Activated CD8-positive, alpha-beta memory T cell treated with anti-CD3 and anti-CD28 coated beads for 1 hour (primary cell): ENCODE measurements around the gene MAGI2.
"Not testable (repeated sequence)": the region's sequence is repeated elsewhere in the genome, so short reads cannot be mapped to it uniquely, and the experiment has no call there.

Experiments used
- DNase-seq, 2 donors: peaks; one replicate each; pipeline ENCODE4 v3.0.0-alpha.2; 2020; ENCODE audit warnings: low read depth in 1 of 2; ENCODE audit errors: extremely low read depth in 1 of 2

The MAGI2 gene

GRCh38 chr7:78329001-78329655 lies 1124.3 kb downstream of the MAGI2 start:
- no peak for DNase-seq

DNA sequence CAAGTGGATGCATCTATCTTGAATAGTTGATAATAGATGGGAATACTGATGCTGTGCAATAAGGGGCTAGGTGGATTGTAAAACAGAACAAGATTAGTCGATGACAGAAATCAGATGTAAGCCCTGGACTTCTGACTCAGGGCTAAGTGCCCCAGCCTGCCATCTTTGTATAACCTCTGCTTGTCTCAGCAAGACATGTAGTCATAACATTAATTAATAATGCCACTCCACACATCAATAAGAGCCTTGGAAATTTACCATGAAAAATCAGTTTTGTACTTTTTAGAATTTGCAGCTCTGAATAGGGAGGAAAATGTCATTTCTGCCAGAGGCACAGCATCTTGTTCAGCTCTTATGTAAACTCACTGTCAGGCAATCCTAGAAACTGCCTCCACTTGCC lies 1125.7 kb downstream of the MAGI2 start:
- DNase-seq: no peak

GRCh38 chr7:78326876-78327275 lies 1126.6 kb downstream of the MAGI2 start:
- no peak for DNase-seq

GRCh38 chr7:78326189-78326588 lies 1127.3 kb downstream of the MAGI2 start:
- DNase-seq: no peak

- DNase-seq: no peak
Observed at GRCh38 chr7:78323118-78323517, 1130.3 kb downstream of the MAGI2 start.

DNA sequence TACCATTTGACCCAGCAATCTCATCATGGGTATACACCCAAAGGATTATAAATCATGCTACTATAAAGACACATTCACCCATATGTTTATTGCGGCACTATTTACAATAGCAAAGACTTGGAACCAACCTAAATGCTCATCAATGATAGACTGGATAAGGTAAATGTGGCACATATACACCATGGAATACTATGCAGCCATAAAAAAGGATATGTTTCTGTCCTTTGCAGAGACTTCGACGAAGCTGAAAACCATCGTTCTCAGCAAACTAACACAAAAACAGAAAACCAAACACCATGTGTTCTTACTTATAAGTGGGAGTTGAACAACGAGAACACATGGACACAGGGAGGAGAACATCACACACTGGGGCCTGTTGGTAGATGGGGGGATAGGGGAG lies 1131.2 kb downstream of the MAGI2 start:
- DNase-seq: not testable (repeated sequence)

- DNase-seq: no peak
Observed at GRCh38 chr7:78317371-78317770, 1136.1 kb downstream of the MAGI2 start.

DNA sequence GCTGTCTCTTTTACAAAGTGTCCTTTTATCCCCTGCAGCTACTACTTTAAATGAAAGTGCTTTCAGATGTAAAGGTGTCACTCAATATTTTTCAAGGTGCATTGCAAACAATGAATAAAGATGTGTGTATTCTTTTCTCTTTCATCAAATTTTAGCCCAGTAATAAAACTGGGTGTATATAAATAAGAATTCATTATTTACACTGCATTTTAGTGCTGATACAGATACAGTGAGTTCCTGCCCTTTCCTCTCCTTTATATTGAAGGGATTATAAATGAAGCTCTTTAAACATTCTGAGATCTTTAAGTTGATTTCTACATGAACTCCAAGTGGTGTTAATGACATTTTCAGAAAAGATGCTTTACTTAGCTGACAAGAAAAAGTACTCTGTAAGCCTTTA lies 1137.4 kb downstream of the MAGI2 start:
- no peak for DNase-seq

GRCh38 chr7:78315119-78315518 lies 1138.3 kb downstream of the MAGI2 start:
- DNase-seq: no peak

- DNase-seq: no peak
Observed at GRCh38 chr7:78311181-78311580, 1142.3 kb downstream of the MAGI2 start.

DNA sequence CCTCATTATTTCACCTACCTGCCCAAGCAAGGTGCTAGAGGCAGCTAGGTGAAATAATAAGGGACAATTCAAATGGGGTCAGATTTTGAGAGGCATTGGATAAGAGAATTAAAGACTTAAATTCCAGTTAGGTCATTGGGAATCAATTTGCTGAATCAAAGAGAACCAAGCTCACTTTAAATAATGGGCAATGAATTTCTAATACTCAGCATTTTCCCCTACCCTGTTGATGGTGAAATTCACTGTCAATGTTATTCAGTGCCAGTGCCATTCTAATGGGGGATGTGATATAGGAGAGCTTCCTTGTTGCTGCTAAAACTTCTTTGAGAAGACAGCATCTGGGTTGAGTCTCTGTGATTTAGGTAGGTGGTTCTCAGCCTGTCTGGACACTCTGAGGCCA lies 1145.6 kb downstream of the MAGI2 start:
- DNase-seq: no peak

GRCh38 chr7:78306634-78307033 lies 1146.8 kb downstream of the MAGI2 start:
- DNase-seq: no peak

DNA sequence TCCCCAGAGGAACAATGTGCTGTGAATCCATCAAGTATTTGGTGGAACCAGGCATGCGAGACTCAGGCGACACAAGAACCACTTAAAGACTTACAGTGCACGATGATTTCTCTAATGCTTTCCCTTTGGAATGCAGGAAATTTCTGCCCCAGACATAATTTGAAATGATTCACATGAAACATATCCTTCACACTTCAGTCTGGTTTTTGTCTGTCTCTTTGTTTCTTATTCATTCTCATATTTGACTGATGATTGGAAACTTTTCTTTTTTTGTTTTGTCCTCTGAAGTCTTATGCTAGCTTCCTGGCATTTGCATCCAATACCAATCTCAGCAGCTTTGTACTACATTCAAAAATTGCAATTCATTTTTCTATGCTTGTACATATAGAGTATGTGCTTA lies 1152.1 kb downstream of the MAGI2 start:
- DNase-seq: no peak

GRCh38 chr7:78299088-78299487 lies 1154.4 kb downstream of the MAGI2 start:
- no peak for DNase-seq

DNA sequence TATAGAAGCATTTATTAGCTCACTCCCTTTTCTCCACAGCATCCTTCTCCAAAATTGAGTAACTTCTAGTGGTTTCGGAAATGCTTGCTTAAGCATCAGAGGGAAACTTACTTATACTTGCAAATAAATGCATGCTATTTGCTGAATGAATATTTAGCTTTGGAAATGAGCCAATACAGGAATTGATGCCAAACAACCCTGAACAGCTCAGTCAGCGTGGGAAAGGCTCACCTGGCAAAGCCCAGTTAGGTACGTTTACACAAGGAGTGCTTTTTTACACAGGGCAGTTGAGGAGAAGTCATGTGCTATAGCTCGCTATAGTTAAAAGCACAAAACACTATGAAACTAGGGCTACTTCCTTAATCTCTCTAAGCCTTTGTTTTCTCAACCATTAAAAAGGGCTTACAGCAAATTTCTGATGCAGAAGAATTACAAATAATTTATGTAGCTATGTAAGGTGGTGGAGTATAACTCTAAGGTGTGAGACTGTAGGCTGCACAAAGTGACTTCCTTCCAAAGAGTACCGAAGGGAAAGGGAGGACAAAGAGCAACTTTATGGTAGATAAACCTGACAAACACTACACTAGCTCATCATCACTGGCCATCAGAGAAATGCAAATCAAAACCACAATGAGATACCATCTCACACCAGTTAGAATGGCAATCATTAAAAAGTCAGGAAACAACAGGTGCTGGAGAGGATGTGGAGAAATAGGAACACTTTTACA lies 1156.7 kb downstream of the MAGI2 start:
- no peak for DNase-seq

GRCh38 chr7:78296046-78296597 lies 1157.3 kb downstream of the MAGI2 start:
- DNase-seq: no peak

DNA sequence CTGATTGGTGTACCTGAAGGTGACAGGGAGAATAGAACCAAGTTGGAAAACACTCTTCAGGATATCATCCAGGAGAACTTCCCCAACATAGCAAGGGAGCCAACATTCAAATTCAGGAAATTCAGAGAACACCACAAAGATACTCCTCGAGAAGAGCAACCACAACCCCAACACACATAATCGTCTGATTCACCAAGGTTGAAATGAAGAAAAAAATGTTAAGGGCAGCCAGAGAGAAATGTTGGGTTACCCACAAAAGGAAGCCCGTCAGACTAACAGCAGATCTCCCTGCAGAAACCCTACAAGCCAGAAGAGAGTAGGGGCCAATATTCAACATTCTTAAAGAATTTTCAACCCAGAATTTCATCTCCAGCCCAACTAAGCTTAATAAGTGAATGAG lies 1164.0 kb downstream of the MAGI2 start:
- DNase-seq: not testable (repeated sequence)

DNA sequence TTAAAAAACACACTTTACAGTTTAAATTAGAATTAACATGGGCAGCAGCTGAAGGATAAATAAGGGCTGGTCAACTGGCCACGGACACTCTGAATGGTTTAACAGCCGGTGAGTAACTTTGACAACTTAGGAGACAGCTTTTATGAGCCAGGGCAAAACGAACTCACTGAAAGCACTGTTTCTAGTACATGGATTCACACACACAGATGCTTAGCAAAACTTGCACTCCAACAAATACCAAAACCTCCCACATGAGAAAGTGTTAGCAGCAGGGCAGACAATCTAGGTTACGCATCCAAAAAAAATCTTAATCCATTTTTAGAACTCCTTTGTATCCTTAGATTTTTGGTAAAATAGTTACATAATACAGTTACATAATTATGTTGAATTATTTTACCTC lies 1168.5 kb downstream of the MAGI2 start:
- no peak for DNase-seq

GRCh38 chr7:78280276-78280675 lies 1173.2 kb downstream of the MAGI2 start:
- no peak for DNase-seq

- DNase-seq: no peak
Observed at GRCh38 chr7:78279457-78279856, 1174.0 kb downstream of the MAGI2 start.

- DNase-seq: no peak
Observed at GRCh38 chr7:78279032-78279431, 1174.4 kb downstream of the MAGI2 start.

- DNase-seq: no peak
Observed at GRCh38 chr7:78267141-78267540, 1186.3 kb downstream of the MAGI2 start.
